Glomerular visceral epithelial cell (primary cell): Measurements from ENCODE around the gene PTGER2.

Experiments
- DNase-seq: peaks from one replicate; pipeline ENCODE4 v3.0.0-alpha.2; 2016; ENCODE audit errors: extremely low spot score

The PTGER2 gene

DNA sequence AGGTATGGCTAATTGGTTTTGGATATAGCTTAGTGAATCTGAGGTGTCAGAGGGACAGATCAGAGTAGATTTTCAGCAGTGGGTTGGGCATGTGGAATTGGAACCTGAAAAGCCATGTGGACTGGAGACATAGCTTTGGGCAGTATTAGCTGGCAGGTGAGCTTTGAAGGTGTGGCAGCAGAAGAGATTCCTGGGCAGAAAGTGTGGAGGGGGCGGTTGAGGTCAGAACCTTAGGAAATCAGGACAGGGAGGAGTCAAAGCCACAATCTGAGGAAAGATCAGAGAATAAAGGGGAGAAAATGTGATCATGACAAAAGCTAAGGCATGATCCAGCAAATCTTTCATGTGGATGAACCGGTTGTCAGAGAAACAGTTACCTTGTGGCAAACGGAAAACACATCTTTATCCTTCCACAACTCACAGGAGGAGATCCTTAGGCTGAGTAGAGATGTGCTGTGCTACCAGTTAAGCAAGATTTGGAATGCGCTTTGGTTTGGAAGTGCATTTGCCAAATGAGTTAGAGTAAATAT is 56.4 kb downstream of the PTGER2 start:
- no peak for DNase-seq

DNA sequence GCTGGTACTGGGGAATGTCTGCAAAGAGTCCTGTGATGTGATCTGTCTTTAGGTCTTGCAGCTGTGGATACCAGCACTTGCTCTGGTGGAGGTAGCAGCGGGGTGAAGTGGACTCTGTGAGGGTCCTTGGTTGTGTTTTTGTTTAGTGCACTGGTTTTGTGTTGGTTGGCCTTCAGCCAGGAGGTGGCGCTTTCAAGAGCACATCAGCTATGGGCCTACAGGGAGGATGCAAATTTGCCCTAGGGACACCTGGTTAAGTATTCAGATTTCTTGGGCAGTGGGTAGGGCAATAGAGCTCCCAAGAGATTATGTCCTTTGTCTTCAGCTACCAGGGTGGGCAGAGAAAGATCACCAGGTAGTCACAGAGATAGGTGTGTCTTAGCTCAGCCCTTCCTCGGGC is 63.8 kb downstream of the PTGER2 start:
- no peak for DNase-seq
